ENCODE results near the gene COQ8A.

DNA sequence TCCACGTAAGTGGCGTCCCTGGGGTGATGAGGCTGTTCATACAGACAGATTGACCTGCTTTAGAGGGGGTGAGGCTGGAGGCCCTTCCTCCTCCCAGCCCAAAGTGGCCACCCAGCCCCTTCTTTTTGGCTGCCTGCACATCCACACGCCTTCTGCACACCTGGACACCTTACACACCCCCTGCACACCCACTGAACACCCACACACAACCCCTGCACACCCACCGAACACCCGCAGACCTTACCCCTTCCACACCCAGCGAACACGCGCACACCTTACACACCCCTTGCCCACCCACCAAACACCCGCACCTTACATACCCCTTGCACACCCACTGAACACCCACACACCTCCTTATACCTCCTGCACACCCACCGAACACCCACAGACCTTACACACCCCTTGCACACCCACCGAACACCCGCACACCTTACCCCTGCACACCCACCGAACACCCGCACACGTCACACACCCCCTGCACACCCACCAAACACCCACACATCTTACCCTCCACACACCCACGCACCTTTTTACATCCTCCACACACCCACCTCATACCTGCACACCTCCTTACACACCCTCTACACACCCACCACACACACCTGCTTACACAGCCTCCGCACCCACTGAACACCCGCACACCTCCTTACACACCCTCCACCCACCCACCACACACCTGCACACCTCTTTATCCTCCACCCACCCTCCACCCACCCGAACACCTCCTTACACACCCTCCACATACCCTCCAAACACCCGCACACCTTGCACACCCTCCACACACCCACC is 37.7 kb downstream of the COQ8A start:
- no peak for TF ChIP-seq POLR2A (IDR thresholded peaks at IDR 0.05; ENCODE audit: low read depth, low read length)
- no peak for TF ChIP-seq POLR2AphosphoS5 (IDR thresholded peaks at IDR 0.05; ENCODE audit: low read depth, low read length)
